Hindlimb muscle (tissue), 1 donor: ENCODE measurements around the gene FOXD3. TPM values are rescaled to one million over a fixed set of nuclear protein-coding genes. Genes with fewer than 3 reads are reported as not detected.

Source experiments
- DNase-seq: peaks from one replicate; pipeline ENCODE4 v3.0.0-alpha.2; 2013
- polyA plus RNA-seq: library from polyadenylated mRNA; unstranded; fragments of 120-200 nt; gene quantifications from one replicate; pipeline ENCODE4 v1.2.1, GENCODE V29; 2013; ENCODE audit not compliant: insufficient read length

The FOXD3 gene
- 10.6 TPM for polyA plus RNA-seq

DNA sequence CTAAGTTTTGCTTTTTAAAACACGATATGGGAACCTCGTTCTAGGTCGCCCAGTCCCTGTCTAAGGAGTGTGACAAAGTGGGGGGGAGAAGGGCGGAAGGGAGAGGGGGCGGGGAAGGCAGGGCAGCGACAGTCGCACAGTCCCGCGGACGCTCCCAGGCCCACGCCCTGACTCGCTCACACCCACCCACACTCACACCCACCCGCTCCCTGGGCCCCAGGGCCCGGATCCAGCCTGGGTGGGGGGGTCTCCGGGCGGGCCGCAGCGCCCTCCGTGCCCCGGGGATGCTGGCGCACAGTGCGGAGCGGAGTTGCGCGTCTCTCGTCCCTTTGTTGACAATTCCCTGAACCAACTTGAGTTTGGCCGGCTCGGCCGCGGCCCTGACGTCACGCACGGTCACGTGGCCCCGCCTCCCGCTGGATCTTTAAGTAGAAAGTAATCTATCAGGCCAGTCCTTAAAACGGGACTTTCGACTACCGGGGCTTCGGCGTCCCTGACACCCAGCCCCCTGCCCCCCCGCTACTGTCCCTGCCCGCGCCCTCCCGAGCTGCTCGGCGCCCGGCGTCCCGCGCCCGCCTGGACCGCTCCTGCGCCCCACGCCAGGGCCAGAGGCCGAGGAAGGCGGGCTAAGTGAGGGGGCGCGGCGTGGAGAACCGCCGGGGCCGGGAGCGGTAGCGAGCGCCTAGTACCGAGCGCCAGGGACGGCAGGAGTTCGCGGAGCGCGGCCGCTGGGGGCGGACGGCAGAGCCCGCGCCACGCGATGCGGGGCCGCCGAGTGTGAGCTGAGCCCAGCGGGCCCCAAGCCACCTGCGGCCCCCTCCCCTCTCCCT, at the start of gene FOXD3:
Gene FOXD3 (plus strand): TSS at position 454 of the 830 bp plus-strand sequence. CDS start 492 bp downstream, outside the sequence.
- DNase-seq: no peak

DNA sequence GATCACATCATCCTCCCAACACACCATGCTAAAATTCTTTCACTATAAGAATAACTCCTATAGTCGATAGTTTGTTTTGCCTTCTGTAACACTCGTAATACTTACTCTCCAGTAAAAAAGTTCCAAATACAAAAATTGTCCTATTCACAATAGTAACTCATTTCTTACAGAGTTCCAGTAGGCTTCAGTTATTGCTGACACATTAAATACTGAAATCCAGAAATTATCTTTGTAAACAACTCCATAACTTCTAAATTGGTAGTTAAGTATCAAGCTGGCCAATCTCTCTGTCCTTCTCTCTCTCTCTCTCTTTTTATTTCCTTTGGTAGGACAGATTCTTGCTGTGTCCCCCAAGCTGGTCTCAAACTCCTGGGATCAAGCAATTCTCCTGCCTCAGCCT, 49.6 kb upstream of the FOXD3 start:
- DNase-seq: no peak

DNA sequence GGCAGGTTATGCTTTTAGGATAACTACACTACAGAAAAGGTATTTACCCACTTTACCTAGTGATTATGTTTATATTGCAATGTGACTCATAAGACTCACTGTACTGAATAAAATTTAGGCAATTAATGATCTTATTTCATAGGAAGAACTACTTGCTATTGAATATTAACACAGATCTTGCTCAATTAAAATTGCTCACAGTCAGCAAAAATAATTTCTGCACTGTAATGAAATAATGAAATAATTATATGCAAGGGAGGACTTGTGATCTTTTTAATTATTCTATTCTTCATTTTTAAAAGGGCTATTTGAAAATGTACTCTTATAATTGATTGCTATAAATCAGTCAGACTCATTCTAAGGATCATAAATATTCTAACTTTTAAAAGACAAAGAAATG, 48.0 kb upstream of the FOXD3 start:
- DNase-seq: no peak

DNA sequence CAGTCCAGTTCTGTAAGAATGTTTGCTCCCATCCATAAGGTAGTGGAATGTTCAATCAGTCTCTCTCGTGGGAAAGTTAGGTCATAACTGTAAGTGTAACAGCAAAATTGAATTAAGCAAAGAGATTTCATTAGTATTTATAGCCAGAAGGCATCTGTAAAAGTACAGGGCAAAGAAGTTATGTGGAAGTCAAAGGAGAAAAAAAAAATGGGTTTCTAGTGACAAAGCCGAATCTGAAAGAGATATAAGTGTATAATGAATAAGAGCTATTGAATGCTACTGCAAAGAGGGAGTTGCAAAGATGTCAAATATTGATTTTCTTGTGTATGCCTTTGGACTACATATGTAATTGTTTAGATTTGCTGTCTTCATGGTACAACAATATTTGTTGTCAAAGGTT, 47.4 kb upstream of the FOXD3 start:
- DNase-seq: no peak

DNA sequence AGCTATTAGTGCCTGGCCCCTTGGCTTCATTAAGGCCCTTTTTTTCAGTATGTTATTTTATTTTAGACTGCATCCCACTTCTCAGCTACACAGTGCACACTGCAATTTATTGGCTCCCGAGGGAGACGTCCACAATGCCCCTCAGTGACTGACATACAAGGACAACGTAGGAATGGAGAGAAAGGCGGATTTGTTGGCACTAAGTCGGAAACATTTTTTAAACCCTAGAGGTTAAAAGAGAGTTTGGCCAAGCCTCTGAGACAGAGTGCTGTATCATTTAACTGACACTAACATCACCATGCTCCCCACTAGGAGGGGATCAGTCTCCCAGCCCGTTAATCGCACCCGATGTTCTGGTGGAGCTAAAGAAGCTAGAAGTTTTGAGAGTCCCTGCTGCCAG, 45.7 kb upstream of the FOXD3 start:
- no peak for DNase-seq

DNA sequence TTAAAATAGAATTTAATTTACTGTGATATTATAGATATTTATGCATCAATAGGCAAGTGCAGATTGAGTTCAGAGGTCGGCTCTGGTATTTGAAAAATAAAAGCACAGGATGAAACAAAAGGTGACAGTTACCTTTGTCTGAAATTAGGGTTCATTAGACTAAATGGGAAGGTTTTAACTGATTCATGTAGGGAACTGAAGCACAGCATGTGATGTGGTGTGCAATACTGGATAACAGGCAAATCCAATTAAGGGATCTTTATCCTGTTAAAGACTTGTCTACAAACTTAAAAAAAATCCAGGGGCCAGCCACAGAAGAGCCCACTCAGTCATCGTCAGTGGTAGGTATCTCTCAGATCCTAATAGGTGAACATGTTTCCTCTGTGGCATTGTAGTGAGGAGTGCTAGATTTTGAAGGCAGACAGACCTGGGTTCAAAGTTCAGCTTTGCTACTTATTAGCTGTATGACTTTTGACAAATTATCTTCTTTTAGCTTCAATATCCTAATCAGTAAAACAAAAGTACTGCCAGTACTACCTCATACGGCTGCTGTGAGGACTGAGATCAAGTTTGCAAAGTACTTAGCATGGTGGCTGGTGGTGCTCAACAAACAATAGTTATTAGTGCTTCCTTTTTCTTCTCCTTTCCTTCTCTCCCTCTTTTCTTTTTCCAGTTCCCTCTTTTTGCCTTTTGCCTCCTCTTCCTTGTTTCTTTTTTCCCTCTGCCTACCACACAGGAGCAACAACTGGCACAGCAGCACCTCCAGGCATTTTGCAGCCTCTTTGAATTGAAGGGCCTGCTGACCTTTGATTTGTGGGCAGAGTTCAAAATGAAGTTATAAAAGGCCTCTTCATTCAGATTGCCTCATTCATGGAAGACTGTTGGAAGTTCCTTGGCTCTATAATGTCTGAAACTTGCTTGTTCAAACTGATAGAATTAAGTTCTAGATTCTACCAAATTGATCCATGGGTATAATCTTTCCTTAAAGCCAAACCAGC, 44.9 kb upstream of the FOXD3 start:
- DNase-seq: no peak

DNA sequence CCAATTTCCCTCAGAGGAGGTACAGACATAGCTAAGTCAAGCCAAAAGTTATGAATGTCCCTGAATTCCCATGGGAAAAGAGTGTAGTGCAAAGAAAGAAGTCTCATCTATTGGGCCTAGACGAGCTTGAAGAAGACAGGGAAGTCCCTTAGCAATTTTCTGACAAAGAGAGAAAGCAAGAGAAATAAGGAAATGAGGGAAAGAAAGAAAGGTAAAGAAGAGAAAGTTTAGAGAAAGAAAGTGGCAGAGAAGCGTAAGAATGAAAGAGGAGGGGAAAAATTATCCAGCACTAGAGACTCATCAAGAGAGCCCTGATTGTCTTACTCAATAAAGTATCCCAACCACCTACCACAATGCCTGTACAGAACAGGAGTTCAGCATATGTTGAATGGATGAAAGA, 40.6 kb upstream of the FOXD3 start:
- no peak for DNase-seq

DNA sequence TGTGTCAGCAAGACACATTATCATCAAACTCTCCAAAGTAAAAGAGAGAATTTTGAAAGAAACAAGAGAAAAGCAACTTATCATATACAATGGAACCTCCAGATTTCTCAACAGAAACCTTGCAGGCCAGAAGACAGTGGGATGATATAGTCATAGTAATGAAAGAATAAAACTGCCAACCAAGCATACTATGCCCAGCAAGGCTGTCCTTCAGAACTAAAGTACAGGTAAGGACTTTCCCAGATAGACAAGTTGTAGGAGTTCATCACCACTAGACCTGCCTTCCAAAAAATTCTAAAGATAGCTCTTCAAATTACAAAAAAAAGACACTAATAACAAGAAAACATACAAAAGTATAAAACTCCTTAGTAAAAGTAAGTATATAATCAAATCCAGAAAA, 33.2 kb upstream of the FOXD3 start:
- DNase-seq: no peak

DNA sequence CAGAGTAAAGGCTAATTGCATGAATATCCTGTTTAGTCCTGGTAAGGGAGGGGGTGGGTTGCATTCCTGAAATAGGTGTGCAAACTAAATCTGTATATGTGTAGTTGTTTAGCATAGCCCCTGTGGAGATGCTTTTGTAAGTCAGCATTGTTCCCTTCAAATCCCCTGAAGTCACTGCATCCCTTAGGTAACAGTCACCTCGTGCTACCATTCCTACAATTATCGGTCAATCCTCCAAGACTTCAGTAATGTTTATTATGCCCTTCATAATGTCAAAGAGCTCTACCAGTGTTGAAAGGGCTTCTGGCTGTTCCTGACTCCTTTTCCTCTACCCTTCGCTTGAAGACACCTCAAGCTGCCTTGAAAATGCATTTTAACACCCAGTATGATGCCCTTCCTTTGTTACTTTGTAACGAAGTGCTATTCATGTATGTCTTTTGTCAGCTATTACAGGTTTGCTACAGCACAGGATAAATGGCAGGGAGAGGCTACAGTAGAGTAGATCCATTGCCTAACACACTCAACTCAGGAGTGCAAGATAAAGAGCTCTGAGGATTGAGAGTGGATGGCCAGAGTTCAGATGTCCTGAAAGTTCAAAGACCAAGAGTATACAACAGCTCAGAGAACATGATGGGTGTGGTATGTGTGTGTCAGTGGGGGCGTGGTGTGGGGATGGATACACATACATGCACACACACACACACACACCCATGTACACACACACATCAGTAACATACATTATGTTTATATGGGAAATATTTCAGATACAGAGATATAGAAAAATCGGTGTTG, 27.4 kb upstream of the FOXD3 start:
- no peak for DNase-seq

DNA sequence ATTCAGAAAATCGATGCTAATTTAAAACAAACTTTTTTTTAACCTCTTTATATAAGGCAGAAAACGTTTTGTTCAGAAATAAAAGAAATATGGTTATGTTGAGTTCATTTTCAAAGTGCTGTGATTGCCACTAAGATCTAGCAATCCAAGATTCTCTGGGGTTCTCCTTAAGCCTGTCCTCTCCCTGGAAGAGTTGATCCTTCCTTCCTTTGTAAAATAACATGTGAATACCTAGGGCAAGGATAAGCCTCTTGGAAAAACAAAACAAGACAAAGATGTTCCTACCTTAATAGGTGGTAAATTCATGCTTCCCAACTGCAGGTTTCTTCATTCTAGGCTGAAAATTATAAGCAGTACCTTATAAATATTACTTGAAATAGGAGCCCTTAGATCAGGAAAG, 18.0 kb upstream of the FOXD3 start:
- no peak for DNase-seq

DNA sequence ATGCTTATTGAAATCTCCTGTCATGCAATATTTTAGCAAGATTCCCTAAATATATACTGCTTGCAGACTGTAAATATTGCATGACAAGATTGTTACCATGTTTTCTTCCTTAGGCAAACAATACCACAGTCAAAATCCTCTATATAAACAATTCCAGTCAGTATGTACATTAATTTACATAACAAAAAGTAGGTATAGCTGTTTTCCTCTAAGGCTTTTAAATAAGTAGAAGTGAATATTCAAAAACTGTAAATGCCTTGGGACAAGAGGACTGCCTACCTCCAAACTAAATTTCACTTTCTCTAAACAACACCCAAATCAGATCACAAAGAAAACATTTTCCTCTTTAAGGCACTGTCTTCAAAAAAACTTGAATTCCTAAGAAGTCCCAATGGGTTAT, 17.3 kb upstream of the FOXD3 start:
- DNase-seq: no peak

DNA sequence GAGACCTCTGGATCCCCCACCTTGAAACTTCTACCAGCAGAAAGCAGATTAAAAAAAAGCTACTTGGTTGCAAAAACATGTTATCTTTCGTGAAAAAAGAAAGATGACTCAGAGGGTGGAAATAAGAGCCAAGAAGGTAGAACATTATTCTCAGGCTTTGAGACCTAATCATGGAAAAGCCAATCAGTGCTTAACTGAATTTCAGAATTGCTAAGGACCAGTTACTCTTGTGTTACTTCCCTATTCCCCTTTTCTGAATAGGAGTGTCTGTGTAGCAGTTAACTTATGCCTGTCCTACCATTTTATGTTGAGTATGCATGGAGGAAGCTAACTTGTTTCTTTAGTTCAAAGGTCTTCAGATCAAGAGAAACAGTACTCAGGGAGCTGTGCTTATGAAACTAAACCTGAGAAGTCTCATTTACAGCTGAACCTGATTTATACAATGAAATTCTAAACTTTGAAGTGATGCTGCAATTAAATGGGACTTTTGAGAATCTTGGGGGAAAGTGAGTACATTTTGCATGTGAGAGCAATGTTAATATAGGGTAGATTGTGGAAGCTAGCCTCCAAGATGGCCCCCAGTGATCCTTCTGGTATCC, 15.1 kb upstream of the FOXD3 start:
- no peak for DNase-seq

DNA sequence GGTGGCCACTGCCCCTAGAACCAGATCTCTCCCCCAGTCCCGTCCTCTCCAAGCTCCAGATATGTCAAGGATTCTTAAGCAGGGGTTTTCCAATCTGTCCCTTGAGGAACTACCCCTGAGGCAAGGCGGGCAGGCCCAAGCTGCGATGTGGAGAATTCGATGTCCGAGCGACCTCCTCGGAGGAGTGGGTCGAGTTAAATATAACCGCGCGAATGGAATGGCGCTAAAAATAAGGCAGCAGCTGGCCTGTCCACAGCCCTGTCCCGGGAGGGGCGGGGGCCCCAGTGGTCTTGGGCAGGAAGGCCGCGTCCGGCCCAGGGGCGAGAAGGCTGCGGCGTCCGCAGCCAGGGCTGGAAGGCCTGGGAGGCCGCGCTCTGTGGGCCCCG, 5.8 kb upstream of the FOXD3 start:
- no peak for DNase-seq

DNA sequence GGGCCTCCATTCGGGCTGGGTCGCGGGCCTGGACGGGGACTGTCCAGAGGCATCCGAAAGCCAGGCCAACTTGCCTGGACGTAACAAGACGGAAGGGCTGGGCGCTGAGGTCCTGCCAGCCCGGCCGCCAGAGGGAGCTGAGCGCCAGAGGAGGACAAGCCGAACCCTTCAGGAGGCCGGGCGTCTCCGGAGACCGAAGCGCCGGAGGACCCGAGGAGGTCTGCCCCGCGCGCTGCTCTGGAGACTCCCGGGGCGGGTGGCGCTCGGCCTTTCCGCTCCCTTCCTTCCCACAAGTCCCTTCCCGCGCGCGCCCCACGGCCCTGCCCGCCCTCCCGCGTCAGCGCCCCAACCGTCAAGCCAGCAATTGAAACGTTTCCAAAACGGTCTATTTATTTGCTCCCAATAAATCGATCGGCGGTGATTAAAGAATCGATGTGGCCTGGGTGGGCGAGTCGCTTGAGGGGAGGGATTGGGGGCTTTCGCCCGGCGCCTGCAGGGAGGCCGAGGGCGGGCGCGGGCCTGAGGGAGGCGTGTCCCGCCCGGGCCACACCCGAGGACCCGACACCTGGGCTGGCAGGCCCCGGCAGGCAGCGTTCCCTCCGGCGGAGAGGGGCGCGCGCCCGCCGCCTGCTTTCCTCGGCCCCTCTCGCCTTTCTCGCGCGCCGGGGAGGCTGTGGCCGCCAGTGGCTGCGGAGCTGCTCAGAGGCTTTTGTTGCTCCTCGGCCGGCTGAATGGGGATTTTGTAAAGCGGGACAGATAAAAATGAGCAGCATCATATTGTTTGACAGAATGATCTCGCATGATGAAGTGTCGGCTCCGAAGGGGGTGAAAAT, 5.2 kb upstream of the FOXD3 start:
- DNase-seq: no peak

DNA sequence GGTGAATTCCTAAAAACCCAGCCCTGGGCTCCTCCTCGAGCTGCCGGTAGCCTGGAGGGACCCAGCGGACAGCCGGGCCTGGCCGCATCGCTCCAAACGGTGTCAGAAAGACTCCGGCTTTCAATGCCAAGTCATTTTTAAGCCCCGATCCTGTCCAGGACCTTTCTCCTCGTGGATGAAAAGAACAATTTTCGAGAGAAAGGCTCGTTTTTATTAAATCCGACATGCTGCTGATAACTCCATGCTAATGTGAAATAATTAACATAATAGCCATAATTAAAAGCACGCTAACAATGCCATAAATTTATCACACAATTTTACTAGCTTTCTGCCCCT, 4.6 kb upstream of the FOXD3 start:
- no peak for DNase-seq

DNA sequence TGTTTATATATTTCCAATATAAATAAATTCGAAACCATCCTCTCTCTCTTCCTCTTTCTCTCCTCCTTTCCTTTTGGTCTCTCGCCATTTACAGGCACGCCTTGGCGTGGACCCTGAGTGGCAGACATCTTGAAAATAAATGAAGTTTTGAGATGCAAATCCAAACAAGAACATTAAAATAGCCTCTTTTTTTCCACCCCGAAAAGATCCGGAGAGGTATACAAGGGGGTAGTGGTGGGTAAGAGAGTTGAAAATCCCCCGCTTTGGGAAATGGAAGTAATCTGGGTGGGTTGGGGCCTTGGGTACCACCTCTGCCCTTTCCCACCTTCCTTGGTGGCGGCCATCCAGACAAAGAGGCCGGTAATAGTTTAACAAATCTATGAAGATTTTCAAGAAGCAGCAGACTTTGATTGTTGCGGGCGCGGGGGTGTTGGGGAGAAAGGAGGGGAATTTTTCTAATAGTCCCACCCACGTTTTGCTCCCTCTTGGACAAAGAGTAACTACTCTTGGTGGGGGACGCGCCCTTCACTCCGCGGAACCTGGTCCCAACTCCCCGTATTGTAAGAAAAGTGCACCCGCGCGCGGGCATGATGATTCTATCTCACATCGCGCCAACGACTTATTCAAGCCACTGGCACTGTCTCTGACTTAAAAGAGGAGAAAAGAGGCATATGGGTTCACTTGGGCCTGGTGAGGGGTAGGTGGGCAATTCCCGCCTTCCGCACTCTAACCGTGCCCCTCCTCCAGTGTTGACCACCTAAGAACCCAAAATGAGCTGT, 4.0 kb upstream of the FOXD3 start:
- no peak for DNase-seq

DNA sequence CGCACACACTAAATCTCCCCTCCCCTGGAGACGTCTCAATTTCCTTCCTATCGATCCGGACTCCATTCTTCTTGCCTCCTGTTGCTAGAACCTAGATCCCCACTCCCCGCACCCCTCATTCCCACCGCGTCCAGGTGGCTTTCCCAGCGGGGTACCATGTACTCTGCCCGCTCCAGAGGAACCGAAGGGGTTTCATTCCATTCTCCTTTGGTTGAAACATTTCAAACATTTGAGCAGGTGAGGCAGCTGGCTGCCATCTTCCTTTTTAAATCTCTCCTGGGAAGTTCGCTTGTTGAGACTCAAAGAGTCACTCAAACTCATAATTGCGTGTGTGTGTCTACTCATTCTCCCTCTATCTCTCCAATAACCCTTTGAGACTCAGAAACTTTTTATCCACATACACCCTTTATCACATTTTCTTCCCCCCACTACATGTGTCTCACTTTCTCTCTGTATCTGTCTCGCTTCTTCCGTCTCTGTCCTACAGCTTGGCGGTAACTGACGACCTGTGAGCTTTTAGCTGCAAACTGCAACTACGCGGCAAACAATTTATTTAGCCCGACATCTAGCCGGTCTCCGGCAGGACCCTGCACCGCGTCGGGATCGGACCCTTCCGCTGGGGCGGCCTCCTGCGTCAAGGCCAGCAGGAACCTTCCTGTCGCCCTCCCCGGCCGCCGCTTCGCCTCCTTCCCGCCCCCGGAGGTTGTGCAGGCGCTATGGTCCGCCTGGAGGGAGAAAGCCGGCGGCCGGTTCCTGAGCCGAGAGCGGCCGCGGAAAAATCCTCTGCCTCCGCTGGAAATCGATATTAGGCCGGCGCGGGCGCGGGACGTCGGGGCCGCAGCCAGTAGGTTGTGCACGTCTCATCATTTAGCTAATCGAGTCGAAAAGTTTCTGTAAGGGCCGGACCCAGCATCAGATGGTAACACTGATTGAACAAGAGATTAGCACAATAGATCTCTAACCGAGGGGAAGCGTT, 3.0 kb upstream of the FOXD3 start:
- DNase-seq: no peak

DNA sequence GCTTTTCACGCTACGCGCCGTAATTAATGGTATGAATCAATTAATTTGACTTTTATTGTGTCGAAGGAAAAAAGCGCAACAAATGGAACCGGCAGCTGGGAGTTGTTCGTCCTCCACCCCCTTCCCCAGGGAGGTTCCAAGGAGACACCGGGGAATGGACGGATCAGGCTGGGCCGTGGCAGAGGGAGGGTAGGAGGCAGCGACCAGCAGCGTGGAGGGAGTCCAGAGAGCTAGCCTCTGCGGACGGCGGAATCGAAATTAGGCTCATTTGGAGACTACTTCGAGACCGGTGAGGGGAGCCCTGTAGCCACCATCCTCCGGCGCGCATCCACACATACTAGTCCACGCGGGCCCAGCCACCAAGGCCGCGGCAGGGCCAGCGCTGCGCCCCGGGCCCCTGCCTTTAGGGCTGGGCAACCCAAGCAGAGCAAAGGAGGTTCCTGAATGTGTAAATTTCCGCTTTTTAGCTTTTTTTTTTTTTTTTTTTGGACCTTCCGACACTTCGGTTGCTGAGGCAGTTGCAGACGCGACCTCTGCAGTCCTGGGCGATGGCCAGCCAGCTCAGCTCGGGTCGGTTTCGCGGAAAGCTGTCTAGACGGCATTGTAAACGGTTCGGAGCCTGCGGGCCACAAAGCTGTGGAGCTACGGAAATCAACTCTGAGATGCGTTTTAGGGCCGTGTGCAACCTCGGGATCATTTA, 2.2 kb upstream of the FOXD3 start:
- no peak for DNase-seq
